ENCODE measurements around the gene HCK.

DNA sequence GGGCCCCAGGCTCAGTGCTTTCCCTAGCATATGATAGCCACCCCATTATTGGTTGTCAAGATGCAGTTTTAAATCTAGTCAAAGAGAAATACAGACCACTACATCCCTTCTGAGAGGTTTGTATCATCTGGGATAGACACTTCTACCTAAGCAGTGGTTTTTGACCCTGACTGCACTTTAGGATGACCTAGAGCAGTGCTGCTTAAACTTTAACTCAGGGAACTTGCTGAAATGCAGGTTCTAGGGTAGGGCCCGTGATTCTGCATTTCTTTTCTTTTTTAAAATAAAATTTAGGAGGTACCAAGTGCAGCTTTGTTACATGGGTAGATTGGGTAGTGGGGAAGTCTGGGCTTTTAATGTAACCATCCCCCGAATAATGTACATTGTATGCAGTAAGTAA lies 76.1 kb downstream of the HCK start:
- TF ChIP-seq CTCF (conservative IDR thresholded peaks at IDR 0.05 in 1 of 2, IDR thresholded peaks at IDR 0.05 in 1 of 2; ENCODE audit: low read depth in 1 of 2, low read length in 2 of 2), result no peak
- no peak for TF ChIP-seq EZH2 (IDR thresholded peaks at IDR 0.05; ENCODE audit: low read length, missing control alignments)
